Vagina (tissue), 2 donors: Measurements from ENCODE around the gene PTGR1.
A peak's percentile ranks its signal among the peaks of the same experiment; 100 is the strongest.

Experiments
- POLR2A ChIP-seq, 2 donors: fragments of 450-650 bp; IDR thresholded peaks; one replicate each; pipeline ENCODE4 v1.6.1; 2017; ENCODE audit warnings: antibody characterized with exemption in 2 of 2, mild to moderate bottlenecking in 2 of 2, moderate library complexity in 2 of 2
- TF ChIP-seq, protein P1 (sequence below), 3 experiments: fragments of 450-650 bp in 2 of 3; fragments of 200-600 bp in 1 of 3; sonication (generic) in 1 of 3; IDR thresholded peaks; one replicate each; pipeline ENCODE4 v1.5.1; 2017 to 2019; ENCODE audit warnings: antibody characterized with exemption in 3 of 3, mild to moderate bottlenecking in 2 of 3, moderate library complexity in 2 of 3

DNA sequence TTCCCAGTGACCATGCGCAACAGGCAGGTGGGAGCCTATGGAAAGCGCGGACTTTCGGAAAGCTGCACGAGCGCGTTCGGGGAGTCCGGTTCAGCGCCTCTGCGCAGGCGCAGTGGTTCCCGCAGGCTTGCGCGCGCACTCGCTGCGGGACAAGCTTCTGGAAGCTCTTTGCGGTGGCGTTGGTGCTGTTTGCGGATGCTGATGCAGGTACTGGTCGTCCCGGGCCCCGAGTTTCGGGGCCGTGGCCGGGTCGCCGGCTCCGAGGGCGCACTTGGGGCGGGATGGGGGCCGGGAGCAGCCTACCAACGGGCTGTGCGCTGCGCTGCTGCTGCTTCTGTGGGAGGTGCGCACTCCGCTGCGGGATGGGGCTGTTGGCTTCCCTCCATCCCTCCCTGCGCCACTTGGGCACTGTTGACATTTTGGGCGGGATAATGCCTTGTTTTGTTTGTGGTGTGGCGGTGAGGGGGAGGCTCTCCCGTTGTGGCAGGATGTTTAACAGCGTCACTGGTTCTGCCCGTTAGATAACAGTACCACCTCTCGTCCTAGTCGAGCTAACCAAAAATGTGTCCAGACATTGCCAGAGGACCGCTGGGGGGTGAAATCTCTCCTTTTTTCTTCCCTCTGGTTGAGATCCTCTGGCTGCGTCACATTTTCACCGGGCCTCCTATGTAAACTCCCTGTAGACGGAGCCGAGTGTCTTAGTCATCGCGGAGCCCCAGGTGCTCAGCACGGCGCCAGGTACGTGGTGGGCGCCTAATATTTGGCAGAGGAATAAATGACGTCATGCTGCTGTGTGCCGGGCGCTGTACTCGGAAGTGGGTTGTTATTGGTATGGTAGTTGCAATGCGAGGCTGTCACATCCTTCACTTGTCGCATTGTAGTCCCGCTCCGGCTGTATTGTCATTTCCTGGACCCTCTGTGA lies 74.1 kb downstream of the PTGR1 start, which contains the start of gene ZNF483:
- TF ChIP-seq, protein P1, sequence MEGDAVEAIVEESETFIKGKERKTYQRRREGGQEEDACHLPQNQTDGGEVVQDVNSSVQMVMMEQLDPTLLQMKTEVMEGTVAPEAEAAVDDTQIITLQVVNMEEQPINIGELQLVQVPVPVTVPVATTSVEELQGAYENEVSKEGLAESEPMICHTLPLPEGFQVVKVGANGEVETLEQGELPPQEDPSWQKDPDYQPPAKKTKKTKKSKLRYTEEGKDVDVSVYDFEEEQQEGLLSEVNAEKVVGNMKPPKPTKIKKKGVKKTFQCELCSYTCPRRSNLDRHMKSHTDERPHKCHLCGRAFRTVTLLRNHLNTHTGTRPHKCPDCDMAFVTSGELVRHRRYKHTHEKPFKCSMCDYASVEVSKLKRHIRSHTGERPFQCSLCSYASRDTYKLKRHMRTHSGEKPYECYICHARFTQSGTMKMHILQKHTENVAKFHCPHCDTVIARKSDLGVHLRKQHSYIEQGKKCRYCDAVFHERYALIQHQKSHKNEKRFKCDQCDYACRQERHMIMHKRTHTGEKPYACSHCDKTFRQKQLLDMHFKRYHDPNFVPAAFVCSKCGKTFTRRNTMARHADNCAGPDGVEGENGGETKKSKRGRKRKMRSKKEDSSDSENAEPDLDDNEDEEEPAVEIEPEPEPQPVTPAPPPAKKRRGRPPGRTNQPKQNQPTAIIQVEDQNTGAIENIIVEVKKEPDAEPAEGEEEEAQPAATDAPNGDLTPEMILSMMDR (IDR thresholded peaks at IDR 0.05): no peak
- peak in 1 of 2 donors; percentile 4 for TF ChIP-seq POLR2A (IDR thresholded peaks at IDR 0.05)
